Measurements from ENCODE around the gene DMXL1.

DNA sequence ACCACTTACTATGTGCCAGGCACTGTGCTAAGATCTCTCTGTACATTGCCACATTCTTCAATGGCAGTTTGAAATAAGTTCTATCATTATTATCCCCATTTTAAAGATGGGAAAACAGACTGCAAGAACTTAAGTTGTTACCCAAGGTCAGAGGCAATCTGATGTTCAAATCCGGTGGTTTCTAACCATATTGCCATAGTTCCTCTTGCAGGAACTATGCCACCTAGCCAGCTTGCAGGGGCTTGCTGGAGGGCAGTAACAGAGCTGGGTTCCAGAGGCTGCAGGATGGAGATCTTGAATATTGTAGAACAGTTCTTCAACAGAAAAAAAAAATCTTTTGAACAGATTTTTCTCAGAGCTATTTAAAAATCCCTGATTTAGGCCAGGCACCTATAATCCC lies 213.1 kb downstream of the DMXL1 start:
- TF ChIP-seq, protein P1, sequence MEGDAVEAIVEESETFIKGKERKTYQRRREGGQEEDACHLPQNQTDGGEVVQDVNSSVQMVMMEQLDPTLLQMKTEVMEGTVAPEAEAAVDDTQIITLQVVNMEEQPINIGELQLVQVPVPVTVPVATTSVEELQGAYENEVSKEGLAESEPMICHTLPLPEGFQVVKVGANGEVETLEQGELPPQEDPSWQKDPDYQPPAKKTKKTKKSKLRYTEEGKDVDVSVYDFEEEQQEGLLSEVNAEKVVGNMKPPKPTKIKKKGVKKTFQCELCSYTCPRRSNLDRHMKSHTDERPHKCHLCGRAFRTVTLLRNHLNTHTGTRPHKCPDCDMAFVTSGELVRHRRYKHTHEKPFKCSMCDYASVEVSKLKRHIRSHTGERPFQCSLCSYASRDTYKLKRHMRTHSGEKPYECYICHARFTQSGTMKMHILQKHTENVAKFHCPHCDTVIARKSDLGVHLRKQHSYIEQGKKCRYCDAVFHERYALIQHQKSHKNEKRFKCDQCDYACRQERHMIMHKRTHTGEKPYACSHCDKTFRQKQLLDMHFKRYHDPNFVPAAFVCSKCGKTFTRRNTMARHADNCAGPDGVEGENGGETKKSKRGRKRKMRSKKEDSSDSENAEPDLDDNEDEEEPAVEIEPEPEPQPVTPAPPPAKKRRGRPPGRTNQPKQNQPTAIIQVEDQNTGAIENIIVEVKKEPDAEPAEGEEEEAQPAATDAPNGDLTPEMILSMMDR (IDR thresholded peaks at IDR 0.05; ENCODE audit: low read depth, low read length), result no peak
- TF ChIP-seq POLR2A (IDR thresholded peaks at IDR 0.05; ENCODE audit: extremely low read depth, insufficient read length), result no peak

Measured in NB4 (cell line).